Activated naive CD8-positive, alpha-beta T cell treated with anti-CD3 and anti-CD28 coated beads, Interleukin-2, amount 50 U/mL, for 16 hours (primary cell): ENCODE data around the gene CHMP4A.
A peak's percentile ranks its signal among the peaks of the same experiment; 100 is the strongest.

ENCODE experiments used
- DNase-seq: peaks from one replicate; pipeline ENCODE4 v3.0.0-alpha.2; 2020; ENCODE audit warnings: low read depth, low spot score

CHMP4A gene

GRCh38 chr14:24179961-24180796 lies 33.1 kb downstream of the CHMP4A start:
- no peak for DNase-seq

DNA sequence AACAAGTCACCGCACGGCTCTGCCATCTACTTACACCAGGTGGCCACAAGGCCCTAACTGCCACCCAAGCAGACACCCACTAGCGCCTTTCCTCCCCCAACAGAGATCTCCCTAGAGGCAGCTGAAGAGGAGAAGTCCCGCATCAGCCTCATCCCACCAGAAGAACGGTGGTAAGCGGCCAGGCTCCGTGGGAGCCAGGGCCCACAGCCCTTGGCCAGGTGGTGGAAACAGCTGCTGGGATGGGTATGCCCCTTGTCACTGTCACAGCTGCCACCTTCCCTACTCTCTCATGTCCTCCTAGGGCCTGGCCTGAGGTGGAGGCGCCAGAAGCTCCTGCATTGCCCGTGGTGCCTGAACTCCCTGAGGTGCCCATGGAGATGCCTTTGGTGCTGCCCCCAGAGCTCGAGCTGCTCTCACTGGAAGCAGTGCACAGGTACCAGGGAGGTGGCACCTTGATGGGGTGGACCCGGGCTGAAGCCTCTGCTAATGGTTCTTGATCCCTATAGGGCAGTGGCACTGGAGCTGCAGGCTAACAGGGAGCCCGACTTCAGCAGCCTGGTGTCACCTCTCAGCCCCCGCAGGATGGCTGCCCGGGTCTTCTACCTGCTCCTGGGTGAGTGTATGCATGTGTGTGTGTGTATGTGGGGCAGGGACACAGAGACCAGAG lies 33.9 kb downstream of the CHMP4A start:
- DNase-seq = no peak

DNA sequence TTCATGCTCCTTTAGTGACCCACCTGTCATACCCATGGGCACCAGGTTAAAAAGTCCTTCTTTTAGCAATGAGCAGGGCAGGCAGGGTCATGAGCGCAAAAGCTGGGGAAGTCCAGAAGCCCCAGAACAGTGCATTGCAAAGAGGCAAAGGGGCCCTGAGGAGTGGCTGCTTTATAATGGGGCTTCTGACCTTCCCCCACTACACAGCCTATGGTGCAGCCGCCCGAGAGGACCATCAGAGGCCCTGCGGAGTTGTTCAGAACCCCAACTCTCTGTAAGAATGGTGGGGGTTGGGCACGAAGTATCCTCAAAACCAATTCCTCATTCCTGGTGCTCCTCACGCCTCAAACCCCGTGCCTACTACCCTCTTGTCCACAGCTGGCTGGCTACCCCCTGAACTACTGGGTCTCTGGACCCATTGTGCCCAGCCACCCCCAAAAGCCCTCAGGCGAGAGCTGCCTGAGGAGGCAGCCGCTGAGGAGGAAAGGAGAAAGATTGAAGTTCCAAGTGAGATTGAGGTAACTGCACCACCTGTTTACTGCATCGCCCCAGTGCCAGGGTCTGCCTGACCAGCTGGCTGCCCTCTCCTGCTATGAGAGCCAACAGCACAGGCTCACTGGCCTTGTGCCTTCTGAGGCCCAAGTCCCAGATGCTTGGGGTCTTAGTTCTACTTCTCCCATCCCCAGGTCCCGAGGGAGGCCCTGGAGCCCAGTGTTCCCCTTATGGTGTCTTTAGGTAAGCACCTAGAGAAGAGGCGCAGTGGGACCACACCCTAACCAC lies 34.7 kb downstream of the CHMP4A start:
- DNase-seq = no peak

- no peak for DNase-seq
Observed at GRCh38 chr14:24177891-24178290, 35.4 kb downstream of the CHMP4A start.

GRCh38 chr14:24177041-24177825 lies 36.1 kb downstream of the CHMP4A start:
- DNase-seq = no peak

DNA sequence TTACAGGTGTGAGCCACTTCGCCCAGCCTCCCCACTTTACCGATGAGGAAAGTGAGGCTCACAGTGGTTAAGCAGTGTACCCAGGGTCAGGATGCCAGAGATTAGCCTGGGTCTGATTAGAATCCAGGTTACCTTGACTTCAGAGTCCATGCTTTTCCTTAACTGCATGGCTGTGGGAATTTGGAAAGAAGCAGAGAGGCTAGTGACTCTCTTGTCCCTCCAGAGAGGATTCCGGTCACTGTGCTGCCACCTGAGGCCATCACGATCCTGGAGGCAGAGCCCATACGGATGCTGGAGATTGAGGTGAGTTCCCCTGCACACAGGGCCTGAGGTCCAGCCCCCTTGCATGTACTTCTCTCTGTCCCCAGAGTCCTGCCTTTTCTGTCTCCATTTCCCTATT lies 36.7 kb downstream of the CHMP4A start:
- DNase-seq = no peak

- no peak for DNase-seq
Observed at GRCh38 chr14:24172871-24173281, 40.4 kb downstream of the CHMP4A start.

DNA sequence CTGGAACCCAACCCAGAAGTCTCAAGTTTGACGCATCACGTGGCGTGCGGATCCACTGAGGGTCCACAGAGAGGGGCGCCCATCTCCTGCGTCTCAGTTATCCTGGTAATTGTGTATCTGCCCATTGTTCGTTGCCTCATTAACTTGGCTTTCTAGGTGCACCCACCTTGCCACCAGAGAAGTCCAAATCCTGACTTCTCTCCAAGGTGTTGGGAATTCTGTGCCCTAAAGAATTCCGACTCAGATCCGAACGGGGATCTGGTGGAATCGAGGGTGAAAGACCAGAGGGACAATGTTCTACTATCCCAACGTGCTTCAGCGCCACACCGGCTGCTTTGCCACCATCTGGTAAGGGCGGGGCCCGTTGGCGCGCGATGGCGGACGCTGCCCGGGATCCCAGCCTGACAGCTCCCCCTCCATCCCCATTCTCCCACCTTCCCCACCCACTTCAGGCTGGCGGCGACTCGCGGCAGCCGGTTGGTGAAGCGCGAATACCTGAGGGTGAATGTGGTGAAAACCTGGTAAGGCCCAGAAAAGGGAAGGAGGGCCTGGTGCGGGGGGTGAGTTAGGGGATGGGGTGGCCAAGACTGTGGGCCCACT lies 40.9 kb downstream of the CHMP4A start:
- no peak for DNase-seq

GRCh38 chr14:24171422-24172260 lies 41.6 kb downstream of the CHMP4A start, which contains the start of gene REC8:
TSS of gene REC8 (plus strand) at chr14:24172080. CDS start at chr14:24172553, 473 bp downstream.
- peak; percentile 43 for DNase-seq

- no peak for DNase-seq
Observed at GRCh38 chr14:24167469-24168114, 45.7 kb downstream of the CHMP4A start.

- DNase-seq = no peak
Observed at GRCh38 chr14:24165785-24166184, 47.5 kb downstream of the CHMP4A start.

- DNase-seq = no peak
Observed at GRCh38 chr14:24164518-24164991, 48.7 kb downstream of the CHMP4A start.

DNA sequence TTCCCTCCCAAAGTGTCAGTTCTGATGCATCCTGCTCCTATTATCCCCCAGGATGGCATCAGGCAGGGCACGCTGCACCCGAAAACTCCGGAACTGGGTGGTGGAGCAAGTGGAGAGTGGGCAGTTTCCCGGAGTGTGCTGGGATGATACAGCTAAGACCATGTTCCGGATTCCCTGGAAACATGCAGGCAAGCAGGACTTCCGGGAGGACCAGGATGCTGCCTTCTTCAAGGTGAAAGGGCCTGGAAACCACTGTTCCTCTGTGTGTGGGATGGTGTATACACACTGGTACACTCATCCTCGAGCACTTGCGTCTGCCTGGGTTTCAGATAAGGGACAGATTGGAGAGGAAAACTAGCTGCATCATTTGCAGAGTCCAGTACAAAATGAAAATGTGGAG lies 51.2 kb downstream of the CHMP4A start:
- no peak for DNase-seq

- DNase-seq = peak; percentile 95
Observed at GRCh38 chr14:24160850-24161804, 52.2 kb downstream of the CHMP4A start, which contains the start of gene IRF9. TSS of gene IRF9 (plus strand) at chr14:24161265. CDS start at chr14:24162145, 880 bp downstream.

- DNase-seq = no peak
Observed at GRCh38 chr14:24160499-24160849, 52.8 kb downstream of the CHMP4A start.

GRCh38 chr14:24159777-24160498 lies 53.4 kb downstream of the CHMP4A start:
- DNase-seq = no peak
